ENCODE data around the gene MYL4. TPM values are rescaled to one million over a fixed set of nuclear protein-coding genes. Genes with fewer than 3 reads are reported as not detected.

The MYL4 gene
- polyA plus RNA-seq, 1 of the 3 experiments (the other 2 are of a cell fraction): not detected

DNA sequence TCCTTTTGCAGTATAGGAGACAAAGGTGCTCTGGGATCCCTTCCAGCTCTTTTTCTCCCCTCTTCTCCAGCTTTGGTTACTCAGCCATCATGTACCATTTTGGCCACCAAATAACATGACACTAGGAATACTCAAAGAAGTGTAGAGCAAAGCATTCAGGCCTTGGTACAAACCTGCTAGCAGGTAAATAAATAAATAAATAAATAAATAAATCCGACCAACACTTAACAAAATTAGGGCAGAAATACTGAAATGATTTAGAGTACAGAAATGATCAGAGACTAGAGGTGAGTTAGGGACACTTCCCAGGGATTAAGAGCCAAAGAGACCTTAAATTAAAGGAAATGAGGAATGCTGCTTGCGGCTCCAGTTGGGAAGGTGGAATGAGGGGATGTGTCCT, 26.8 kb downstream of the MYL4 start:
- Histone ChIP-seq H3K79me2 (ENCODE audit: insufficient read depth) (no peaks in the 10 kb centered on the region), H4K20me1 (ENCODE audit: insufficient read depth) (no peaks in the 10 kb centered on the region), H3K27ac (ENCODE audit: low read depth in 2 of 2, low read length in 1 of 2) (no peak overlapping the region), H3K9me2 (no peaks in the 10 kb centered on the region), H3F3A (replicated peaks; ENCODE audit: insufficient read depth) (peaks cover 20% of the 10 kb centered on the region), H3K4me2 (no peak overlapping the region), H3K9ac (no peak overlapping the region), H3K36me3 (replicated peaks in 1 of 2; ENCODE audit: control insufficient read depth in 1 of 2, insufficient read depth in 2 of 2, low read length in 1 of 2) (no peaks in the 10 kb centered on the region), H3K27me3 (ENCODE audit: insufficient read depth) (no peaks in the 10 kb centered on the region), H3K4me1 (ENCODE audit: control insufficient read depth in 1 of 2, insufficient read depth in 2 of 2, low read depth in 1 of 2, low read length in 1 of 2) (peaks cover 14 to 15% of the 10 kb centered on the region in 2 experiments), H2AFZ (ENCODE audit: low read depth) (no peak overlapping the region), H3K4me3 (ENCODE audit: low read depth in 2 of 2, low read length in 1 of 2) (no peak overlapping the region), H3K9me3 (no peaks in the 10 kb centered on the region)
- TF ChIP-seq YY1 (IDR thresholded peaks at IDR 0.05; ENCODE audit: low read depth): no peak
- no peak for TF ChIP-seq EP300 (IDR thresholded peaks at IDR 0.05; ENCODE audit: borderline replicate concordance in 1 of 2, low read depth in 1 of 2, low read length in 1 of 2)
- TF ChIP-seq, protein P1, sequence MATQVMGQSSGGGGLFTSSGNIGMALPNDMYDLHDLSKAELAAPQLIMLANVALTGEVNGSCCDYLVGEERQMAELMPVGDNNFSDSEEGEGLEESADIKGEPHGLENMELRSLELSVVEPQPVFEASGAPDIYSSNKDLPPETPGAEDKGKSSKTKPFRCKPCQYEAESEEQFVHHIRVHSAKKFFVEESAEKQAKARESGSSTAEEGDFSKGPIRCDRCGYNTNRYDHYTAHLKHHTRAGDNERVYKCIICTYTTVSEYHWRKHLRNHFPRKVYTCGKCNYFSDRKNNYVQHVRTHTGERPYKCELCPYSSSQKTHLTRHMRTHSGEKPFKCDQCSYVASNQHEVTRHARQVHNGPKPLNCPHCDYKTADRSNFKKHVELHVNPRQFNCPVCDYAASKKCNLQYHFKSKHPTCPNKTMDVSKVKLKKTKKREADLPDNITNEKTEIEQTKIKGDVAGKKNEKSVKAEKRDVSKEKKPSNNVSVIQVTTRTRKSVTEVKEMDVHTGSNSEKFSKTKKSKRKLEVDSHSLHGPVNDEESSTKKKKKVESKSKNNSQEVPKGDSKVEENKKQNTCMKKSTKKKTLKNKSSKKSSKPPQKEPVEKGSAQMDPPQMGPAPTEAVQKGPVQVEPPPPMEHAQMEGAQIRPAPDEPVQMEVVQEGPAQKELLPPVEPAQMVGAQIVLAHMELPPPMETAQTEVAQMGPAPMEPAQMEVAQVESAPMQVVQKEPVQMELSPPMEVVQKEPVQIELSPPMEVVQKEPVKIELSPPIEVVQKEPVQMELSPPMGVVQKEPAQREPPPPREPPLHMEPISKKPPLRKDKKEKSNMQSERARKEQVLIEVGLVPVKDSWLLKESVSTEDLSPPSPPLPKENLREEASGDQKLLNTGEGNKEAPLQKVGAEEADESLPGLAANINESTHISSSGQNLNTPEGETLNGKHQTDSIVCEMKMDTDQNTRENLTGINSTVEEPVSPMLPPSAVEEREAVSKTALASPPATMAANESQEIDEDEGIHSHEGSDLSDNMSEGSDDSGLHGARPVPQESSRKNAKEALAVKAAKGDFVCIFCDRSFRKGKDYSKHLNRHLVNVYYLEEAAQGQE (IDR thresholded peaks at IDR 0.05; ENCODE audit: low read depth, low read length): no peak
- CTCF ChIA-PET: interaction anchor here (6.9 kb wide), 1 partner anchor 80 kb away, joined by 63 read pairs; no protein-coding TSS in a partner anchor
- 88% methylated on average over 2 of the region's 2 CpGs for WGBS (ENCODE audit: low lambda C conversion rate)
- no peak for DNase-seq
- POLR2A ChIA-PET: no interaction called here

GRCh38 chr17:47237841-47238240, 28.7 kb downstream of the MYL4 start:
- no peak overlapping the region for H3K4me2 ChIP-seq
- TF ChIP-seq TAF1 (IDR thresholded peaks at IDR 0.05; ENCODE audit: borderline replicate concordance, low read depth, low read length): no peak
- no peak for TF ChIP-seq NRF1 (IDR thresholded peaks at IDR 0.05; ENCODE audit: low read depth, low read length)
- TF ChIP-seq MEF2A (IDR thresholded peaks at IDR 0.05; ENCODE audit: borderline replicate concordance, low read depth): no peak
- no peak for TF ChIP-seq TEAD4 (IDR thresholded peaks at IDR 0.05; ENCODE audit: borderline replicate concordance, insufficient read depth)
- no peak for TF ChIP-seq YY1 (IDR thresholded peaks at IDR 0.05; ENCODE audit: low read depth)
- no peak for TF ChIP-seq EP300 (IDR thresholded peaks at IDR 0.05; ENCODE audit: borderline replicate concordance in 1 of 2, low read depth in 1 of 2, low read length in 1 of 2)
- no peak for TF ChIP-seq SIN3A (IDR thresholded peaks at IDR 0.05; ENCODE audit: borderline replicate concordance, low read depth, low read length)
- TF ChIP-seq, protein P2, sequence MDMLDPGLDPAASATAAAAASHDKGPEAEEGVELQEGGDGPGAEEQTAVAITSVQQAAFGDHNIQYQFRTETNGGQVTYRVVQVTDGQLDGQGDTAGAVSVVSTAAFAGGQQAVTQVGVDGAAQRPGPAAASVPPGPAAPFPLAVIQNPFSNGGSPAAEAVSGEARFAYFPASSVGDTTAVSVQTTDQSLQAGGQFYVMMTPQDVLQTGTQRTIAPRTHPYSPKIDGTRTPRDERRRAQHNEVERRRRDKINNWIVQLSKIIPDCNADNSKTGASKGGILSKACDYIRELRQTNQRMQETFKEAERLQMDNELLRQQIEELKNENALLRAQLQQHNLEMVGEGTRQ (IDR thresholded peaks at IDR 0.05; ENCODE audit: borderline replicate concordance, low read depth, low read length): no peak
- TF ChIP-seq FOXM1 (IDR thresholded peaks at IDR 0.05; ENCODE audit: low read depth): no peak
- no peaks in the 10 kb centered on the region for H3K36me3 ChIP-seq (replicated peaks in 1 of 2; ENCODE audit: control insufficient read depth in 1 of 2, insufficient read depth in 2 of 2, low read length in 1 of 2)
- H3K79me2 ChIP-seq (ENCODE audit: insufficient read depth): no peaks in the 10 kb centered on the region
- WGBS (ENCODE audit: low lambda C conversion rate): 100% methylated on average over 1 of the region's 7 CpGs
- H2AFZ ChIP-seq (ENCODE audit: low read depth): no peak overlapping the region
- H3K27me3 ChIP-seq (ENCODE audit: insufficient read depth): no peaks in the 10 kb centered on the region
- H3K9me2 ChIP-seq: no peaks in the 10 kb centered on the region
- ChIA-PET POLR2A (no interaction called here), CTCF (interaction anchor here (6.9 to 8.7 kb wide), 2 partner anchors 7 to 78 kb away, joined by 63 to 71 read pairs; no protein-coding TSS in a partner anchor)
- H4K20me1 ChIP-seq (ENCODE audit: insufficient read depth): no peaks in the 10 kb centered on the region
- no peak overlapping the region for H3K9ac ChIP-seq
- H3K9me3 ChIP-seq: no peaks in the 10 kb centered on the region
- peaks cover 24% of the 10 kb centered on the region for H3F3A ChIP-seq (replicated peaks; ENCODE audit: insufficient read depth)
- no peak for DNase-seq
- H3K4me1 ChIP-seq (ENCODE audit: control insufficient read depth in 1 of 2, insufficient read depth in 2 of 2, low read depth in 1 of 2, low read length in 1 of 2): peaks cover 15% of the 10 kb centered on the region in 2 experiments
- no peak overlapping the region for H3K27ac ChIP-seq (ENCODE audit: low read depth in 2 of 2, low read length in 1 of 2)
- no peak overlapping the region for H3K4me3 ChIP-seq (ENCODE audit: low read depth in 2 of 2, low read length in 1 of 2)
